ENCODE data around the gene CSNK1G2.

CSNK1G2 gene

DNA sequence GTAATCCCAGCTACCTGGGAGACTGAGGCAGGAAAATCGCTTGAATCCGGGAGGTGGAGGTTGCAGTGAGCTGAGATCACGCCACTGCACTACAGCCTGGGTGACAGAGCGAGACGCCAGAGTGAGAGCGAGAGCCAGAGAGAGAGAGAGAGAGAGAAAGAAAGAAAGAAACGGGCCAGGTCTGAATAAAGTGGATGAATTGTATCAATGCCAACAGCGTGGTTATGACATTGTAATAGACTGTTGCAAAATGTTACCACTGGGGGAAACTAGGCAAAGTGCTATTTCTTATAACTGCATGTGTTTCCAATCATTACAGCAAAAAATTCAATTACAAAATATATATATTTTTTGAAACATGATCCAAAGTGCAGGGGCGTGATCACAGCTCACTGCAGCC lies 86.4 kb downstream of the CSNK1G2 start:
- no peak for DNase-seq

Measured in NCI-H2029 (cell line).